PFSK-1 (cell line): ENCODE data around the gene ZNF394.

Experiments used
- FOXP2 ChIP-seq: optimal IDR thresholded peaks from 2 replicates; pipeline ENCODE3; 2011; ENCODE audit warnings: borderline replicate concordance, control low read depth, inconsistent platforms; ENCODE audit not compliant: insufficient read depth; ENCODE audit errors: extremely low read length, extremely low read depth
- POLR2AphosphoS5 ChIP-seq: IDR thresholded peaks from 2 replicates; pipeline ENCODE4 v1.6.1; 2012; ENCODE audit warnings: low read depth, mild to moderate bottlenecking, control low read depth, low read length, moderate library complexity
- SIN3A ChIP-seq: IDR thresholded peaks from 2 replicates; pipeline ENCODE4 v1.6.1; 2012; ENCODE audit warnings: mild to moderate bottlenecking, low read length, moderate library complexity, borderline replicate concordance; ENCODE audit not compliant: insufficient read depth
- TAF1 ChIP-seq: IDR thresholded peaks from 2 replicates; pipeline ENCODE4 v1.6.1; 2012; ENCODE audit warnings: low read length, control low read depth, borderline replicate concordance; ENCODE audit not compliant: insufficient read depth
- TF ChIP-seq, protein P1 (sequence below), 2 experiments: IDR thresholded peaks; 2 replicates each; pipeline versions ENCODE4 v1.6.1 to v1.8.0; 2011 to 2012; ENCODE audit warnings: low read depth in 2 of 2, low read length in 2 of 2, control low read depth in 1 of 2, inconsistent platforms in 1 of 2, mild to moderate bottlenecking in 1 of 2, moderate library complexity in 1 of 2; ENCODE audit not compliant: insufficient read depth in 1 of 2

Gene ZNF394

DNA sequence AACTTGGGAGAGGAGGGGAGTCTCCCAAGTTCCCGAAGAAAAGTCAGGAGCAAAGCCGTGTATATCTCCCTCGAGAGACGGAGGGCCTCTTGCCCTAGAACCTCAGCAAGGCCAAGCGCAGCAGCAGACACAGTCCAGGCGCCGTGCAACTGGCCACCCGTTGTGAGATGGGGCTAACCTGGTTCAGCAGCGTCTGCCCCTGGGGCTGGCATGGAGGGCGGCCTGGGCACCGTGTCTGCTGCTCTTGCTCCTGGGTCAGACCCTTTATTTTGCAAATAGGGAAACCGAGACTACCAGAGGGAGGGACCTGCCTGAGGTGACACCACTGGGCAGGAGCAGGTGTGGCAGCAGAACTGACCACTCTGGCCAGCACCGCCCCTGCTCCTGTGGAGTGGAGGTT, 47.5 kb downstream of the ZNF394 start:
- TF ChIP-seq SIN3A (no peak), POLR2AphosphoS5 (no peak), TAF1 (no peak), FOXP2 (no peak)
- TF ChIP-seq, protein P1, sequence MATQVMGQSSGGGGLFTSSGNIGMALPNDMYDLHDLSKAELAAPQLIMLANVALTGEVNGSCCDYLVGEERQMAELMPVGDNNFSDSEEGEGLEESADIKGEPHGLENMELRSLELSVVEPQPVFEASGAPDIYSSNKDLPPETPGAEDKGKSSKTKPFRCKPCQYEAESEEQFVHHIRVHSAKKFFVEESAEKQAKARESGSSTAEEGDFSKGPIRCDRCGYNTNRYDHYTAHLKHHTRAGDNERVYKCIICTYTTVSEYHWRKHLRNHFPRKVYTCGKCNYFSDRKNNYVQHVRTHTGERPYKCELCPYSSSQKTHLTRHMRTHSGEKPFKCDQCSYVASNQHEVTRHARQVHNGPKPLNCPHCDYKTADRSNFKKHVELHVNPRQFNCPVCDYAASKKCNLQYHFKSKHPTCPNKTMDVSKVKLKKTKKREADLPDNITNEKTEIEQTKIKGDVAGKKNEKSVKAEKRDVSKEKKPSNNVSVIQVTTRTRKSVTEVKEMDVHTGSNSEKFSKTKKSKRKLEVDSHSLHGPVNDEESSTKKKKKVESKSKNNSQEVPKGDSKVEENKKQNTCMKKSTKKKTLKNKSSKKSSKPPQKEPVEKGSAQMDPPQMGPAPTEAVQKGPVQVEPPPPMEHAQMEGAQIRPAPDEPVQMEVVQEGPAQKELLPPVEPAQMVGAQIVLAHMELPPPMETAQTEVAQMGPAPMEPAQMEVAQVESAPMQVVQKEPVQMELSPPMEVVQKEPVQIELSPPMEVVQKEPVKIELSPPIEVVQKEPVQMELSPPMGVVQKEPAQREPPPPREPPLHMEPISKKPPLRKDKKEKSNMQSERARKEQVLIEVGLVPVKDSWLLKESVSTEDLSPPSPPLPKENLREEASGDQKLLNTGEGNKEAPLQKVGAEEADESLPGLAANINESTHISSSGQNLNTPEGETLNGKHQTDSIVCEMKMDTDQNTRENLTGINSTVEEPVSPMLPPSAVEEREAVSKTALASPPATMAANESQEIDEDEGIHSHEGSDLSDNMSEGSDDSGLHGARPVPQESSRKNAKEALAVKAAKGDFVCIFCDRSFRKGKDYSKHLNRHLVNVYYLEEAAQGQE (IDR thresholded peaks at IDR 0.05; ENCODE audit: insufficient read depth in 1 of 2, low read depth in 2 of 2, low read length in 2 of 2) = no peak

DNA sequence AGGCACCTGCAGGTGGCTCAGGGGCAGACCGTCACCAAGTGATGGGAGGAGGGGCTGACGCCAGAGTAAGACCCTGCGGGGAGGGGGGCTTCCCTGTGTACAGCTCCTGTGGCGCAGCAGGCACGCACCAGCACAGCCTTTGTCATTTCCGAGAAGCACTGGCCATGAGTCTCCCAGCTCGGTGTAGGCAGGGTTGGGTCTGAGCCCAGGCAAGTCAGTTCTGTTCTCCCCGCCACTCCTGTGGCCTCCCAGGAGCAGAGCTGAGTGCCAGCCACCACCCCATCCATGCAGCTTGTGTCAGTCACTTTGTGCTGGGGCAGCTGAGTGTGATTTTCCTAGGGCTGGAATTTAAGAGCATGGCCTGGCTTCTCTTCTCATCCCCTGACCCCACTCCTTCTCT, 48.1 kb downstream of the ZNF394 start:
- TF ChIP-seq POLR2AphosphoS5 (no peak), TAF1 (no peak), FOXP2 (no peak), SIN3A (no peak)
- TF ChIP-seq, protein P1 (IDR thresholded peaks at IDR 0.05; ENCODE audit: insufficient read depth in 1 of 2, low read depth in 2 of 2, low read length in 2 of 2) = no peak

DNA sequence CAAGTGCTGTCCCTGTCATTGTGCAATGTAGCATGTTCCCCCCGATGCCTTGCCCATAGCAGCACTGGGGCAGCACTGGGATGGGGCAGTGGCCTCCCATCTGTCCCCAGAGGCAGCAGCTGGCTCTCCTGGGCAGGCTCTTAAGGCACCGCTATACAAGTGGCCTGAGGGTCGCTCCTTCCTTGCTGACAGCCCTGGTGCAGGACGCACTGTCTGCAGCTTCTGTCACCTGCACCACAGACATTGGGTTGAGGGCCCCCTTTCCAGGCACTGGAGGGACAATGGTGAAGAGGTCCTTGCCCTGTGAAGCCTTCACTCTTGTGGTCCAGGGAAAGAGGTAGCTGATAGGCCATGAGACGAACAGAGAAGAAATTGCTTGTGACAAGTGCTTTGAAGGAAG, 50.8 kb downstream of the ZNF394 start:
- TF ChIP-seq TAF1 (no peak), FOXP2 (no peak), POLR2AphosphoS5 (no peak; the same call in 1 of the 2 replicates), SIN3A (no peak)
- TF ChIP-seq, protein P1 (IDR thresholded peaks at IDR 0.05; ENCODE audit: insufficient read depth in 1 of 2, low read depth in 2 of 2, low read length in 2 of 2) = no peak

DNA sequence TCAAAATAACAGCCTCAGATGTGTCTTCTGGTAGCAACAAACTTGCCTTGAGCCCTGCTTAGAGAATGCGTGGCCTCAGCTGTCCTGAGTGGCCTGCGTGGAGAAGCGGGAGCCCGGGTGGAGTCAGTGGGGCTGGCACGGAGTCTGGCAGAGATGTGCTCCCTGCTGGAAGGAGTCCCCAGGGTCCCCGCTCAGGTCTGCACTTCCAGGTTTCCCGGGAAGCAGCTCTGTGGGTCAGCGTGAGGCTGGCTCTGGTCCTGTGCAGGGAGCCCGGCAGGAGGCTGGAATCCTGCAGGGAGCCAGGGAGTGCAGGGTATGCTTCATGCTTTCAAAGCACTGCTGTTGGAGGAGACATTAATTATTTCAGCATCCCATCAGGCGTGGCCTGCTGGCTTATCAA, 51.2 kb downstream of the ZNF394 start:
- TF ChIP-seq SIN3A (no peak), FOXP2 (no peak), POLR2AphosphoS5 (no peak), TAF1 (no peak)
- TF ChIP-seq, protein P1 (IDR thresholded peaks at IDR 0.05; ENCODE audit: insufficient read depth in 1 of 2, low read depth in 2 of 2, low read length in 2 of 2) = no peak

DNA sequence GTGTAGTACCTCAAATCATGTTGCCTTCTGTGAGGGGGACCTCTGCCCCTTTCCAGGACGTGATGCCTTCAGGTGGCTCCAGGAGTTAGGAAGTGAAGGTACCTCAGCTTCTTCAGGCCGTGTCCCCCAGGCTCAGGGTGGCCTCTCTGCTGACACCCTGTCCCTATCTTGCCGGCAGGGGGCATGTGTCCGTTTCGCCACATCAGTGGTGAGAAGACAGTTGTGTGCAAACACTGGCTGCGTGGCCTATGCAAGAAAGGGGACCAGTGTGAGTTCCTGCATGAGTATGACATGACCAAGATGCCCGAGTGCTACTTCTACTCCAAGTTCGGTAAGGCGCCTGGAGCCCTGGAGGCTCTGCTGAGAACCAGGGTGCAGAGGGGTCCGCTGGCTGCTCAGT, 52.1 kb downstream of the ZNF394 start:
- TF ChIP-seq SIN3A (no peak), FOXP2 (no peak), POLR2AphosphoS5 (no peak), TAF1 (no peak)
- TF ChIP-seq, protein P1 (IDR thresholded peaks at IDR 0.05; ENCODE audit: insufficient read depth in 1 of 2, low read depth in 2 of 2, low read length in 2 of 2) = no peak
